GM19395 (cell line): Measurements from ENCODE around the gene MYBPC2.

Experiments
- ATAC-seq: cut with Tn5 transposase; IDR thresholded peaks from one replicate; pipeline ENCODE4 v1.9.1; 2021; ENCODE audit warnings: mild to moderate bottlenecking, moderate library complexity; ENCODE audit not compliant: unreplicated experiment

MYBPC2 gene

DNA sequence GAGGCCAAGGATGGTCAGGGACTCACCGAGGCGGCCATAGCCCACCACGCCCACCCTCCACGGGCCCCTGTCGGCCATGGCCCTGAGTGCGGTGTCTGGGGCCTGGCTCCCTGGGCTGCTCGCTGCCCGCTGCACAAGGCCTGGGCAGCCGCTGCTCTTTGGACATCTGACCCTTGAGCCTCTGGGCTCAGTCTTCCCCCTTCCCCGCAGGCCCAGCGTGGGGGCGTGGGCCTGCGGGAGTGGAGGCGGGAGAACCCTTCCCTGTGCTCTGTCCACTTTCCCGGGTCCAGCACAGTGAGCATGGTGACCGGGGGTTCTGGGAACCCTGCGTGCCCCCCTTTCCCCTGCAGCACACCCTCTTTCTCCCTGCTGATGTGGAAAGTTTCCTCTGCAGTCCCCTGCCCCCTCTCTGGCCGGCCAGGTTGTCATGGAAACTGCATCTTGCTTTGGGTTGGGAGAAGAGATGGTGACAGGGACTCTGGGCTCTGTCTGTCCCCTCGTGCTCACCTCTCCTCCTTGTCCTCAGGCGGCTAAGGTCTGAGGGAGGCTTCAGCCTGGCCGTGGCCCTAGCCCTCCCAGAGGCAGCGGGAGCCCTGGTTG is 81.2 kb downstream of the MYBPC2 start, which contains the start of gene ASPDH:
Gene ASPDH (minus strand): TSS at position 168 of the 600 bp plus-strand sequence. CDS start 90 bp downstream, at position 78.
- ATAC-seq = no peak

DNA sequence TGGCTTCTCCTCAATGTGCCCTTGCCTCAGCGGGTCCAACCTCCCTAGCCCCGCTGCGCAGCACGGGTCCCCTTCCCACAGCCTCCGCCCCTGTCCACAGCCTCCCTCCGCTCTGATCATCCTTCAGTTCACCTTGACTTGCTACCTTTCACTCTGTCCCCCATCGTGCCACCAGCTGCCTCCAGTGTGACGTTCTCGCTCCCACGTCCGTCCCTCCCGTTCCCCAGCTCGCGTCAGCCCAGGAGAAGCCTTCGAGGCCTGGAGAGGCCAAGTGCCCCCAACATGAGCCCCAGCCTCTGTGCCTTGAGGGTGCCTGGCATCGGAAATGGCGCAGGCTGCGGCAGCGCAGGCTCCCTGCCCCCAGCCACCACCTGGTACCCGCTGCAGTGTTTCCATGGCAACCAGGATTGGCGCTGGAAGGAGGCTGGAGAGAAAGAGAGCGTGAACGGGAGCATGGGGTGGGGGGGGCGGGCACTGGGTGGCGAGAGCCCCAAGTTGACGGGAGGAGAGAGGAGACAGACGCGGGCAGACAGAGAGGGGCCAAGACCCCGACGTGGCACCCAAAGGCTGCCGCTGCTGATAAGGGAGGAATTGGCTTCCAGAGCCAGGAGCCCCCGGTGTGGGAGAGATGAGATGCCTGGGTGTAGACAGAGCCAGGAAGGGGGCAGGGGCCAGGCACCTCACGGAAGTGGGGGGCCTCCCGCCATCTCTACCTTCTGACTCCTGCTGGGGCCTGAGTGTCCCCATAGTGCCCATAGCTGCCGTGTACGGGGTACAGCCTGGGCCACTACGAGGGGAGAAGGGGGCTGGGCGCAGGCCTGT is 81.9 kb downstream of the MYBPC2 start:
- no peak for ATAC-seq

DNA sequence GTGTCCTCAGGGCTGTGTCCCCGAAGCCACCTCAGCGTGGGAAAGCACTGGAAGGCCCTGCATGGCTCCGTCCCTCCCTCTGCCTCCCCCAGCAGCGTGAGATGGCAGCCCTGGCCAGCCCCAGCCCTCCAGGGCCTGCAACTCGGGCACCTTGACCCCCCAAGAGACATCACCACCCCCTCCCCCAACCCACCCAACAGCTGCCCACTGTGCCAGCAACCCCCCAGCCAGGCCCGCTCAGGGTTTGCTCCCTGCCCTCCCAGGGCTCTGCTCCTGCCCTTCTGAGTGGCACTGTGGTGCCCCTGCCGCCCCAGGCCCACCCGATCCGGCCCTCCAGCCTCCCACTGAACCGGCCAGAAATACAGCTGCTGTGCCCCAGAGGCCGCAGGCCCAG is 82.5 kb downstream of the MYBPC2 start:
- ATAC-seq = no peak
